Activated naive CD4-positive, alpha-beta T cell treated with Interleukin-2 at 50 U/mL for 16 hours (primary cell): ENCODE measurements around the gene SLC38A9.

Experiments
- DNase-seq: peaks from one replicate; pipeline ENCODE4 v3.0.0-alpha.2; 2020

Gene SLC38A9

DNA sequence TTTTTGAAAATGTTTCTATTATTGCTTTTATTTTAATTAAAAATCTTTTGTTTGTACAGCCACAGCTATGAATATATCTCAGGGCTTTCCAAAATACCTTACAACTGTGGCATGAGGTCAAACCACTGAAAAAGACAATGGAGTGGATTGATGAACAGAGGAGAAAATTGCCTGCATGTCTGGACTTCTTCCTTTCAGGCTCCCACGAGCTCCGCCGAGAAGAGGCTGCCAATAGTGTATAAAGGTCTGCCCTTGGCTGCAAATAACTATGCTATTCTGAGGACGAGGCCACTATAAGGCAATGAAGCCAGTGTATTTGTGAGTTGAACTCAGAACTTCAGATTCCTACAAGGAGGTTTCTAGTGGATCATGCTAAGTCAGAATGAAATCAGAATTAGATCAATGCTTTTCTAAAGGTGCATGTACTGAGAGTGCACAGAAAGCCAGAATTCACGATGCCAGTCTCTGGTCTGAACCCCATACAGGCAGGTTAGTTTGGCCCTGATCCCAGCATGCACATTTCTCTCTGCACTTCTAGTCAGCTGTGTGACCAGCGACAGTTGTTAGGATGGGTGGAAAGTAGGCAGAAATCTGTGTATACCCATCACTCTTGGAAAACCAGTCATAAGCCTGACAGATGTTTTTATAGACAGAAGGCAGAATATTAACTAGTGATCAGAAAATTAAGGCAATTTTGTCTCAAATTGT is 134.6 kb downstream of the SLC38A9 start:
- no peak for DNase-seq

DNA sequence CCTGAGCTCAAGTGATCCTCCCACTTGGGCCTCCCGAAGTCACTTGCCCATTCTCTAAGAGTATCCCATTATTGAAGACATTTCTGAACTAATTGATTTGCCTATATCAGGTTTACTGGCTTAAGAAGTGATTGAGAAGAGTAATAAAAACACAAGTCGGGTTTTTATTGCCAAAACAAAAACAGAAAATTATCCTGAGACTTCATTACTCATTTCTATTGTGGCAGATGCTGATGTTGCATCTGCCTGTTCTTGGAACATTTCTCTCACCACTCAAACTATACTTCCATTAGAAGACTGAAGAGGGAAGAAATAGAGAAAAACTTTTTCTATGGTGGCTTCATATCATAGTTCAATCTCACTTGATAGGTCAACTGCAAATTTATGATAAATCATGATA is 135.5 kb downstream of the SLC38A9 start:
- DNase-seq: no peak
